HG03520 (cell line): ENCODE results near the gene HOXD12.
A peak's percentile ranks its signal among the peaks of the same experiment; 100 is the strongest.

Experiments used
- ATAC-seq: cut with Tn5 transposase; IDR thresholded peaks from one replicate; pipeline ENCODE4 v1.9.1; 2021; ENCODE audit warnings: mild to moderate bottlenecking, moderate library complexity; ENCODE audit not compliant: unreplicated experiment

Gene HOXD12

DNA sequence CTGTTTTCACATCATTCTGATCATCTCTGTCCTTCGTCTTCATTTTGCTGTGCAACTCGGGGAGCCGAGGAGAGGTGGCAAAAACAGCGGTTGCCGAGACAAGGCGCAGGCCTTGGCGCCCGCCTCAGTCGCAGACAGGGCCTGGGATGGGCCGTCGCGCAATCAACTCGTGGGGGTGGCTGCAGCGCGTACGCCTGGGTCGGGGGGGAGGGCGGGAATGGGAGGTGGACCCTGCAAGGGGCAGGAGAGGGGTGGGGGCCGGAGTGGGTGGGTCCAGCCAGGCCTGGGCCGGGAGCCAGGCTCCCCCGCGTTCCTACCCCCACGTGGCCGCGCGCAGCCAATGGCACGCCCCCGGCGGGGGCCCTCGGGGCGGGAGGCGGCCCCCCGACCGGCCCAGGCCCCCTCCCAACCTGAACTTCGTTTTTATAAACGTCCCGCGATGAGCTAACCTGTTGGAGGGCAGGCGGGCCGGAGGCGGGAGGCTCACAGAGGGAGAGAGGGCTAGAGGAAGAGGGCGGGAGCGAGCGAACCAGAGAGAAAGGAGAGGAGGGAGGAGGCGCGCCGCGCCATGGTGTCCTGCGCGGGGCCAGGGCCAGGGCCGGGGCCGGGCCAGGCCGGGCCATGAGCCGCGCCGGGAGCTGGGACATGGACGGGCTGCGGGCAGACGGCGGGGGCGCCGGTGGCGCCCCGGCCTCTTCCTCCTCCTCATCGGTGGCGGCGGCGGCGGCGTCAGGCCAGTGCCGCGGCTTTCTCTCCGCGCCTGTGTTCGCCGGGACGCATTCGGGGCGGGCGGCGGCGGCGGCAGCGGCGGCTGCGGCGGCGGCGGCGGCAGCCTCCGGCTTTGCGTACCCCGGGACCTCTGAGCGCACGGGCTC is 7.1 kb upstream of the HOXD12 start, which contains the start of gene HOXD13:
Gene HOXD13, plus strand, starts transcription at position 452 of the 875 bp plus-strand sequence. Its CDS starts 170 bp downstream, at position 622.
- ATAC-seq: no peak

- ATAC-seq: no peak
Measured at GRCh38 chr2:176093145-176093897, 6.3 kb upstream of the HOXD12 start.

DNA sequence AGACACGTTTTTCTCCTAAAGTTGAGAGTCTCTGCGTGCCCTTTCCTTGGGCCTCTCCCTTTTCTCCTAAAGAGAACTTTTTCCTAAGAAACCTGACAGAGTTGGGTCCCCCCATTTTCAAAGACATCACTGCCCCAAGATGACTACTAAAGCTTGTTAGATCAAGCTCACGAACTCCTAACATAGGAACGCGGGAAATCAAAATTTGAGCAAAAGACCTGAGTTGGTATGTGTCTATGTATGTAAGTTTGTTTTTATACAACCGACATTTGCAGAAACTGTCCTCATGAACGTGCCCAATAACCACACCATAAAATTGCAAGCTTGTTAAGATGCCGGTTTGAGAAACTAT is 5.7 kb upstream of the HOXD12 start:
- ATAC-seq: no peak

GRCh38 chr2:176094349-176094748 is 5.2 kb upstream of the HOXD12 start:
- ATAC-seq: no peak

DNA sequence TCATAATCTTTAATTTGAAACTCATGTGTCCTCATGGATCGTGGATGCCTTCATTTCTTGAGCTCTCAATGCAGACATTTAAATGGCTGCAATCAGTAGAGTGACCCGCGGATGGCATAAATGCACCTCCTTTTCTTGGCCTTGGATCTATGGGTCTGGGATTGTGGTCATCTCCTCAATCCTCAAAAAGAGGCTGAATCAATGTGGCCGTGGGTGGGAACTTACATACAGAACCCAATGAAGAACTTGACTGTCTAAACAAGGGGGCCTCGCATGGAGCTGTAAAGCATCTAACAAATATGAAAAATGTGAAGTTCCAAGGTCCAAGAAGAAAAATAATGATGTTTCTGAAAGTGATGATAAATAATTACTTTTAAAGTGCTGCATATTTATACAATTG is 4.2 kb upstream of the HOXD12 start:
- no peak for ATAC-seq

DNA sequence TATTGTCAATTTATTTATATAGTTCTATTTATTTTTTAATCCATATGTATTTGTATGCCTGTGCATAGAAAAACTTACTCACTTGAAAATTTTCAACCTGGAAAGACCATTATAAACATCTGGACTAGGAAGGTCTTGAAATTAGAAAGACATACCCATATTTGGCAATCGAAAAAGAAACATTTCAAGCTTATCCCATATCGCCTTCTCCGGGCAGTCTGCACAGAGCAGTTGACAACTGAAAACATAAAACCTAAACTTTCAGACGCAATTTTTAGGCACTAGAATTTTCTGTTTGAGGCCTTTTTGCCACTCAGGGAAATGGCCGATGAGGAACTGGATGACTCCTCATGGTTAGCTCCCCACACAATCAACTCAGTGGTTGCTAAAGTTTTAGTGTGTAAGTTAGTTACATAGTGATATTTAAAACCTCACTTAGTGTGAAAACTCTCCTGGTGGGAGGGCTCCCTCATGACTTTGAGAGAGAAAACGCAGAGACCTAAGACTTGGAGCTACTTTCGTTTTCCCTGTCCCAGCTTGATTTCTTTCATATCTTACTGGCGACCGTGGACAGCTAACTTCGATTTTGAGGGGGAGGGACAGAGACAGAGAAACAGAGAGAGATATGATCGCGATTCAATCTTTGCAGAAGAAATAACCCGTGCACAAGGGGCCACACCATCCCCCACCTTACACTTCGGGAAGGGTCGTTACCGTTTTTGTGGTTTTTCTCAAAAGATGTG is 3.2 kb upstream of the HOXD12 start:
- ATAC-seq: no peak

DNA sequence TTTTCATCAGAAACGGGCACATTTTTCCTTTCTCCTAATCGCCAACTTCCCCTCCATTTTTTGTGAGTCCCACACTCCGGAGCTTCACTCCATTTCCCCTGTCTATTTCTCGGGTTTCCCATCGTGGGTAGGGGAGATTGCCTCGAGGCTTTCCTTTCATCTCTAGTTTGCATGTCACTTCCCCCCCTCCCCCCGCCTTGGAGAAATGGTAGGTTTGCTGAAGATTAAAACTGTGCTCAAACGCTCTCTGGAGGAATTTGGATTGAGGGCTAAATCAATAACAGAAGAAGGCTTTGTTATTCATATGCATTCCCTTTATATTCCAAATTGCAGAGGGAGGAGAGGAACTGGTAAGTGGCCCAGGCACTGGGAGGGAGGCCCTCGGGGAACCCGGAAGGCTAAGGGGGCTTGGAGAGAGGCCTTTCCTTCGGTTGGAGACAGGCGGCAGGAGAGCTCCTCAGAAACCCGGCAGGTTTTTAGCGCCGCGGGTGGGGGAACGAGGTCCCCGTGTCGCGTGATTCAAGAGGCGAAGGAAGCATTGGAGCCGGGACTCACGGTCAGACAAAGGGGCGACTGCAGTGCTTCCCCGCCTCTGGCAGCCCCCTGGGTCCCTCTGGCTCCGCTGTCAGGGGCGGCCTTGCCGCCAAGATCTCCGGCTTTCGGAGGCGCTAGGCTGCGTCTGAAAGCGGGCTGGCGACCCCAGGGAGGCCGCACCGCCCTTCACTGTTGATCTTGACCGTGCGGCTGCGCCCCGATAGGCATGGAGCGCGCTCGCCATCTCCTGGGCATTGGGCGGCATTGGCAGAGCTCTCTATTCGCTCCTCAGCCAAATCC is 2.4 kb upstream of the HOXD12 start:
- peak; percentile 88 for ATAC-seq

DNA sequence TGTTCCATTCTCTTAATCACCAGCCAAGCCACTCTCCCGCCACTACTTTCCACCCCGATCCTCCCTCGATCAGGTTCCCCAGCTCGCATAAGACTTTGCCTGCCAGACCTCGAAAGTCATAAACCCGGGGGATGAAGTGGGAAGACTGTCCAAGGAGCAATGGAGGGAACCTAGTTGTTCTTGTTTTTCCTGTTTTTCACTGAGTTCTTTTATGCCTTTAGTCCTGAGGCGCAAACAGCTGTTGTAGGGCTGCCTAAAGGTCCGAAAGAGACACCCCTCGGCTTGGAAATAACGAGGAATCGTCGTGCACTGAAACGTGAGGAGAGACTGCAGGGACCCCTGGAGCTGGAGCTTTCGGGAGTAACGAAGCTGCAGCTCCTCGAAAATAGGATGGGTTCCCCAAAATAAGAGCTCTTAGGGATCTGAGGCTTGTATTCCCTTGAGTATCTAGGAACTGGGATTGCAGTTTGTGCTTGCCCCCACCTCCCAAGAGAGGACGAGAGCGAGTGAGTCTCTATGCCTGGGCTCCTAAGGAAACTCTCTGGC is 1.7 kb upstream of the HOXD12 start:
- no peak for ATAC-seq

- no peak for ATAC-seq
Measured at GRCh38 chr2:176098366-176099158, 1.0 kb upstream of the HOXD12 start.

DNA sequence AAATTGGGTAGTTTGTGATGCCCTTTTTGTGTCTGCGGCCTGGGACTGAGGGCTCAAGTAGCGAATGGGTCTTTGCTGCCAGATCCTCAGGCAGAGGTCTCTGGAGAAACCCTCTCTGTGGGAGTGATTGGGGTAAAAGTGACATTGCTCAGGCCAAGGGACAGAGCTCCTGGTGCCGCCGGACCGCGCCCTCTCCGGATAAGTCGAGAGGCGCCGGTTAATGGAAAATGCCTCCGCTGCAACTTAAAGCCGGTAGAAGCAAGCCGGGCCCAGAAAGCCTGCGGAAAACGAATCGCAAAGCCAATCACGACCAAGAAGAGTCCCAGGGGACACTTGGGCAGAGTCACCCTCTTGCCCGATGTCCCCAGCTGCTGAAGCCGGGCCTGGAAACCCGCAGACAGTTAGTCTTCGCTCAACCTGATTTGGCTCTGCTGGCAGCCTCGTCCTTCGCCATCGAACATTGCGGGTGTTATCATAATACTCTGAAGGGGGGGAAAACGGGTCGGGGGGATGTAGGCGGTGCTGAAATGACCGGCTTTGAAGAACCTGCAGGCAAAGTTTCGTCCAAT is 352 bp upstream of the HOXD12 start:
- ATAC-seq: no peak

GRCh38 chr2:176100547-176101140 is 1.0 kb downstream of the HOXD12 start:
- no peak for ATAC-seq

DNA sequence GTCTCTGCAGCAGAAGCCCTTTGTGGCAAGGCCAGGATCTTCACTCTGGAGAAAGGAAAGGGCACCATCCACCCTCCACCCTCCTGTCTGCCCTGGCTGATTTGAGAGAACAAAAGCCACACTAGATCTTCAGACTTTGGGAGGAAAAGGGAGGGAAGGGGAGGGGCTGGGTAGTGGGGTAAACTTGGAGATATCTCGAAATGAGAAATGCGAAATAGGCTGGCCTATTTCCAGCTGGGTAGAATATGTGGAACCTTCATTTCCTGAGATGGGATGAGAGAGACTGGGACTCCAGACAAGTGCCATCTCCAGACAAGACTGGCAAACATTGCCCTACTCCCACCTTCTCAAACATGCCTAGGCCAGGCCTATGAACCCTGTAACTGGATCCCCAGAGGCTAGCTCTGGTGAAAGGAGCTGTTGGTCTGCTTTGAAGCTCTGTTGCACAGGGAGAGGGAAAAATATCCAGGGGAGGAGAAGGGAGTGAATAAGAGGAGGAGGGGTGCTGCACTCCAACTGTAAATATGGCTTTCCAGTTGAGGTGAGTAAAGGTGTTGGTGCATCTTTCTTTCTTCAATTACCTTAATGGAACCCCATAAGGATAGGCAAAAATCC is 1.7 kb downstream of the HOXD12 start:
- no peak for ATAC-seq

DNA sequence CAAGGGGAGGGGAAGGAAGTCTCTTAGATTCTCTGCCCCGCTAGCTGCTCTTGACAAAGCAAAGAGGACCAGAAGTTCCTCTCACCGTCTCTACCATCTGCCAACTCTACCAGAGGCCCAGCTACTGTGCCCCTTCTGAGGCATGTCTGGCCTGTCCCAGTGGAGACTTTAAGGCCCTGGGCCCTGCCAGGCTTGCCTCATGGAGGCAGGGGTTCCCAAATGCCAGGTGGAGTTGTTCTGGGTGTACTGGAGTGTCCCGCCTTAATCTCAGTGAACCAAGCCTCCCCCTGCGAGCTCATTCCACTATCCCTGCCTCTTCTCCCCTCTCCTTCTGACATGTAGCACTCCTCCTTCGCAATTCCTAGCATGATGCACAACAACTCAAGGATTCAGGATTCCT is 2.2 kb downstream of the HOXD12 start:
- no peak for ATAC-seq

- no peak for ATAC-seq
Measured at GRCh38 chr2:176102309-176102866, 2.8 kb downstream of the HOXD12 start.

GRCh38 chr2:176103194-176103593 is 3.6 kb downstream of the HOXD12 start:
- no peak for ATAC-seq

DNA sequence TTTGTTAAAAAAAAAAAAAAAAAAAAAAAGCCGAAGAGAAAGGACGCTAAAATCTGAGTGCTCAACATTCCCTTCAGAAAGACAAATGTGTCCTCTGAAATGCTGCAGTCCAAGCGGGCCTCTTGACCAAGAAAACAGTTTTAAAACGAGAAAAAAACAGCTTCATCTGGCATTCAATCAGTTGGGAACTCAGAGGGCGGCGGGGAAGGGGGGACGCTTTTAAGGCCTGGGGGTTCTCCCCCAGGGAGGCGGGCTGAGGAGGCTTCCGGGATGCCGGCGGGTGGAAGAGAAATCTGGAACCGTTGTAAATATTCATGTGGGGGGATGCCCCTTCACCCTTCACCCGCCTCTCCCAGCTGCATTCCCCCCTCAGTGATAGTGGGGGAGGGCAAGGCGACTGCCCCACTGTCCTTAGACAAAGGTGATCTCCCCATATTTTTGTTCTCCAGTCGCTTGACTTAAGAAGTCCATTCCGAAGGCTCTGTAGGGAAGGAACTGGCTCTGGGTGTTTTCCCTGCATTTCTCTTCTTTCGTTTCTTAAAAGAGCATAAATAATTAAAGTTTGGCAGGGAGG is 4.2 kb downstream of the HOXD12 start:
- ATAC-seq: no peak

DNA sequence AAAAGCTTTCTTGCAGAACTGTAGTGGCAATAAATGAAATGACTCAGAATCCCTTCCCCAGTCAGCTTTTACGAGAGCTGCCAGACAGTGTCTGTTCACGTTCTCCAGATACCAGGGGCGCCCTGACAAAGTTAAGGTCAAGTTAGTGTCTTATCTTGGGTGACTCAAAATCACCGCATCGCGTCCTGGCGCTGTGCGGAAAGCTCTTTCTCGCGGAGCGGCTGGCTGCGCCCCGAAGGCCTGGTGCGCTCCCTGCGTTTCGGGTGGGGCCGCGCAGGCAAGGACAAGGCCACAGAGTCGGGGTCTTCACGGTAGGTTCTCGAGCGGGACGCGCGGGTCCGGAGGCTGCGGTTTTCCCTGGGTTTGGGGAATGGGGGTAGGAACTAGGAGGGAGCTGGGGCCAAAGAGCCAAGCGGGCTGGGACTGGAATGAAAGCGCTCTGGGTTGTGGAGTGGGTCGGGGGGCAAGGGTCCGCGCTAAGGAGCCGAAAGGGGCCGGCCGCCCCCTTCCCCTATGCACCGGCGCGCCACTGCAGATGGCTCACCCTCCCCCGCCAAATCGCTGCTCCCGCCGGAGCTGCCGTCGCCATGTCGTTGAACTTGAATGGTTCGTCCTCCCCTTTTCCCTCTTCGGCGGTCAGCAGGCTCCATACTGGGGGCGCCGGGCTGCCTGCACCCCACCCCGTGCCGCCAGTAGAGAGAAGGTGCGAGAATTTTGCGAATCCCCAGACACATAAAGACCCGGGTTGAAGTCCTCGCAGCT is 4.9 kb downstream of the HOXD12 start:
- no peak for ATAC-seq
